Right atrium auricular region (tissue), 2 donors: ENCODE results near the gene TBL3. TPM values are rescaled to one million over a fixed set of nuclear protein-coding genes. Genes with fewer than 3 reads are reported as not detected.

Experiments used
- DNase-seq: peaks from one replicate; pipeline ENCODE4 v3.0.0-alpha.2; 2019; ENCODE audit warnings: low spot score
- H3K27ac ChIP-seq, 2 donors: fragments of 200-600 bp; sonication (generic); 1 replicate in 1 of 2; 2 replicates in 1 of 2; pipeline ENCODE4 v1.5.1; 2016 to 2019
- H3K27me3 ChIP-seq, 2 donors: fragments of 200-600 bp; sonication (generic); one replicate each; pipeline versions ENCODE4 v1.5.1 to v1.6.0; 2017 to 2019
- H3K36me3 ChIP-seq: fragments of 200-600 bp; sonication (generic); one replicate; pipeline ENCODE4 v1.5.1; 2016
- H3K4me1 ChIP-seq, 2 donors: fragments of 200-600 bp; sonication (generic); one replicate each; pipeline versions ENCODE4 v1.5.1 to v1.6.0; 2017 to 2019
- H3K4me3 ChIP-seq, 2 donors: fragments of 200-600 bp; sonication (generic); 1 replicate in 1 of 2; 2 replicates in 1 of 2; pipeline ENCODE4 v1.5.1; 2017 to 2019; ENCODE audit warnings: mild to moderate bottlenecking in 1 of 2, moderate library complexity in 1 of 2
- H3K9me3 ChIP-seq, 2 donors: fragments of 200-600 bp; sonication (generic); one replicate each; pipeline ENCODE4 v1.5.1; 2019
- total RNA-seq, 2 donors: library from RNA; depleted of rRNA; stranded (reverse); fragments of >200 nt; gene quantifications; one replicate each; pipeline ENCODE4 v1.1.0, GENCODE V29; 2016
- TF ChIP-seq, protein P1 (sequence below), 2 donors: fragments of 200-600 bp; sonication (generic); IDR thresholded peaks; one replicate each; pipeline ENCODE4 v1.5.1; 2019; ENCODE audit warnings: antibody characterized with exemption in 2 of 2

Gene TBL3
- total RNA-seq = 10 to 100 TPM; 22.4 to 35.6 TPM

GRCh38 chr16:1971796-1972489 is at the start of gene TBL3:
Gene TBL3 (plus strand): TSS chr16:1972053. CDS start chr16:1972165, 112 bp downstream.
- peak; percentile 95 for DNase-seq
- peaks cover 29% of the 10 kb centered on the region for H3K36me3 ChIP-seq
- peaks cover 0 to 27% of the 10 kb centered on the region in 2 donors for H3K4me1 ChIP-seq
- peak within 1 kb of the TSS; percentile 88 to 89 for H3K27ac ChIP-seq
- H3K9me3 ChIP-seq = no peaks in the 10 kb centered on the region
- no peaks in the 10 kb centered on the region for H3K27me3 ChIP-seq
- TF ChIP-seq, protein P1, sequence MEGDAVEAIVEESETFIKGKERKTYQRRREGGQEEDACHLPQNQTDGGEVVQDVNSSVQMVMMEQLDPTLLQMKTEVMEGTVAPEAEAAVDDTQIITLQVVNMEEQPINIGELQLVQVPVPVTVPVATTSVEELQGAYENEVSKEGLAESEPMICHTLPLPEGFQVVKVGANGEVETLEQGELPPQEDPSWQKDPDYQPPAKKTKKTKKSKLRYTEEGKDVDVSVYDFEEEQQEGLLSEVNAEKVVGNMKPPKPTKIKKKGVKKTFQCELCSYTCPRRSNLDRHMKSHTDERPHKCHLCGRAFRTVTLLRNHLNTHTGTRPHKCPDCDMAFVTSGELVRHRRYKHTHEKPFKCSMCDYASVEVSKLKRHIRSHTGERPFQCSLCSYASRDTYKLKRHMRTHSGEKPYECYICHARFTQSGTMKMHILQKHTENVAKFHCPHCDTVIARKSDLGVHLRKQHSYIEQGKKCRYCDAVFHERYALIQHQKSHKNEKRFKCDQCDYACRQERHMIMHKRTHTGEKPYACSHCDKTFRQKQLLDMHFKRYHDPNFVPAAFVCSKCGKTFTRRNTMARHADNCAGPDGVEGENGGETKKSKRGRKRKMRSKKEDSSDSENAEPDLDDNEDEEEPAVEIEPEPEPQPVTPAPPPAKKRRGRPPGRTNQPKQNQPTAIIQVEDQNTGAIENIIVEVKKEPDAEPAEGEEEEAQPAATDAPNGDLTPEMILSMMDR (IDR thresholded peaks at IDR 0.05) = no peak
- H3K4me3 ChIP-seq = peak within 1 kb of the TSS; percentile 84 to 100

DNA sequence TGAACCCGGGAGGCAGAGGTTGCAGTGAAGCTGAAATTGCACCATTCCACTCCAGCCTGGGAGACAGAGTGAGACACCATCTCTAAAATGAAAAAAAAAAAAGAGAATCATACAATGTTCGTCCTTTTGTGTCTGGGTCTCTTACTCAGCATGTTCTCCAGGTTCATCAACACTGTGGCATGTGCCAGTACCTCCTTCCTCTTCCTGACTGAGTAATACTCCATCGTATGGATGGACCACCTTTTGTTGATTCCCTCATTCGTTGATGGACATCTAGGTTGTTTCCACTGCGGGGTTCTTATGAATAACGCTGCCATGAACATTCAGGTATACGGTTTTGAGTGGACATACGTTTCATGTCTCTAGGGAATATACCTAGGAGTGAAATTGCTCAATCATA is 49.5 kb upstream of the TBL3 start:
- H3K36me3 ChIP-seq = no peaks in the 10 kb centered on the region
- DNase-seq = no peak
- no peak overlapping the region for H3K4me3 ChIP-seq
- H3K27me3 ChIP-seq = peaks cover 10 to 25% of the 10 kb centered on the region in 2 donors
- H3K4me1 ChIP-seq = peaks cover 0 to 13% of the 10 kb centered on the region in 2 donors
- no peak overlapping the region for H3K27ac ChIP-seq
- no peaks in the 10 kb centered on the region for H3K9me3 ChIP-seq
- TF ChIP-seq, protein P1 (IDR thresholded peaks at IDR 0.05) = no peak

DNA sequence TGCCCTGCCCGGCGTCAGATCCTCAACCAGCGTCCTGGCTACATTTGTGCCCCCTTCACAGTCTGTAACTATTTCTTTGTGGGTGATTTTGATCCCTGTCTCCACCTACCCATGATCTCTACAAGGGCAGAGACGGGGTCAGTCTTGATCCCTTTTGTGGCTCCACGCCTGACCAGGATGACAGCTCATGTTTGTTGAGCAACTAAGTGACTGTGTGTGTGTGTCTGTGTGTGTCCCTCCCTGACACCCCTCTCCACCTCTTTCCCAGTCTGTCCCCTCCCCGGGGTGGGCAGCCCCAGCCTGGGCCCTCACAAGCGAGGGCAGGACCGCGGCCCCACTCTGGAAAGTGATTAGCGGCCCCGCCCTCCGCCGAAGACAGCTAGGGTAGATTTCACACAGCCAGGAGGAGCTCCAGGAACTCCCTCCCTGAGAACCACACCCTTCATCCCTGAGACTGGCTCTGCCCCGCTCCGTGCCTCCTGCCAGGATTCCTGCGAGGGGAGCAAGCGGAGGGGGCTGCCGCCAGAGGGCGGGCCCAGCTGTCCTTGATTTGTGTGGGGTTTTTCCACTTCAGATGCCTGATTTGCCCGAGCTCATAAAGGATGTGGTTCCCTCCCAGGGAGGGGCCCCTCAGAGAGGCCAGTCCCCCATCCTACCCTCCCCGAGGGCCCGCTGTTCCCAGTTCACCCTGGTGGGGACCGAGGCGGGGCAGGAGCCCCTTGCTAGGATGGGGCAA is 48.4 kb upstream of the TBL3 start:
- DNase-seq = no peak
- H3K27ac ChIP-seq = no peak overlapping the region

DNA sequence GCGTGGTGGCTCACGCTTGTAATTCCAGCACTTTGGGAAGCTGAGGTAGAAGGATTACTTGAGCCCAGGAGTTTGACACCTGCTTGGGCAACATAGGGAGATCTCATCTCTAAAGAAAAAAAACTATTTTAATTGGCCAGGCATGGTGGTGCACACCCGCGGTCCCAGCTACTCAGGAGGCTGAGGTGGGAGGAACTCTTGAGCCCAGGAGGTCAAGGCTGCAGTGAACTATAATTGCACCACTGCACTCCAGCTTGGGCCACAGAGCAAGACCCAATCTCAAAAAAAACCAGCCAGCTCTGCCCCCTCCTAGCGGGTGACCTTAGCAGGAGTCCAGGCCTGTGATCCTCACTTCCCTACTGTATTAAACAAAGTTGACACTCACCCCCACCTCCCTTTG is 47.8 kb upstream of the TBL3 start:
- no peak for DNase-seq
- TF ChIP-seq, protein P1 (IDR thresholded peaks at IDR 0.05) = no peak
- peaks cover 7 to 16% of the 10 kb centered on the region in 2 donors for H3K27me3 ChIP-seq

More for the DNA sequence above, 48.4 kb upstream of the TBL3 start:
- TF ChIP-seq, protein P1 (IDR thresholded peaks at IDR 0.05) = peak in 1 of 2 donors; percentile 45
- Histone ChIP-seq H3K4me3 (no peak overlapping the region), H3K27me3 (peaks cover 9 to 21% of the 10 kb centered on the region in 2 donors), H3K4me1 (peaks cover 0 to 11% of the 10 kb centered on the region in 2 donors), H3K36me3 (no peaks in the 10 kb centered on the region), H3K9me3 (no peaks in the 10 kb centered on the region)

DNA sequence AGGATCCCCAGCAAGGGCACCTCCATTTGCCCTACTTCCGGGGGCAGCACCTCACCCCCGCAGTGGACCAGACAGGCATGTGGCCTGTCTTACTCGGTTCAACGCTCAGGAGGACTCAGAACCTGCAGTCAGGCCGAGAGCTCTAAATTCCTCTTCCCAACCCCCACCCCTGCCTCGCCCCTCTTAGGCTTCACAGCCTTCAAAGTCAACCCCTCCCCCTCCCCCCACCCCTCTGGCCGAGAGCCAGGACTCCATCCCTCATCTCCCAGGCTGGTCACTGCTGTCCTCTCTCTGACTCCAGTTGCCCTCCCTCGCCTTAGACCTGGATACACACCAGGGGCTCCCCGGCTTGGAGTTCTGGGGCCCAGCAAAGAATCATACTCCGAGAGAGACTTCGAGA is 45.6 kb upstream of the TBL3 start:
- H3K4me1 ChIP-seq = peaks cover 0 to 18% of the 10 kb centered on the region in 2 donors
- no peak overlapping the region for H3K27ac ChIP-seq
- DNase-seq = no peak
- no peaks in the 10 kb centered on the region for H3K36me3 ChIP-seq
- peaks cover 0 to 4% of the 10 kb centered on the region in 2 donors for H3K27me3 ChIP-seq
- H3K9me3 ChIP-seq = no peaks in the 10 kb centered on the region
- no peak overlapping the region for H3K4me3 ChIP-seq
- TF ChIP-seq, protein P1 (IDR thresholded peaks at IDR 0.05) = no peak

More for the DNA sequence above, 47.8 kb upstream of the TBL3 start:
- Histone ChIP-seq H3K27ac (no peak overlapping the region), H3K4me3 (no peak overlapping the region), H3K36me3 (no peaks in the 10 kb centered on the region), H3K9me3 (no peaks in the 10 kb centered on the region), H3K4me1 (peaks cover 0 to 10% of the 10 kb centered on the region in 2 donors)
